Measurements from ENCODE around the gene SGPL1.

Gene SGPL1

DNA sequence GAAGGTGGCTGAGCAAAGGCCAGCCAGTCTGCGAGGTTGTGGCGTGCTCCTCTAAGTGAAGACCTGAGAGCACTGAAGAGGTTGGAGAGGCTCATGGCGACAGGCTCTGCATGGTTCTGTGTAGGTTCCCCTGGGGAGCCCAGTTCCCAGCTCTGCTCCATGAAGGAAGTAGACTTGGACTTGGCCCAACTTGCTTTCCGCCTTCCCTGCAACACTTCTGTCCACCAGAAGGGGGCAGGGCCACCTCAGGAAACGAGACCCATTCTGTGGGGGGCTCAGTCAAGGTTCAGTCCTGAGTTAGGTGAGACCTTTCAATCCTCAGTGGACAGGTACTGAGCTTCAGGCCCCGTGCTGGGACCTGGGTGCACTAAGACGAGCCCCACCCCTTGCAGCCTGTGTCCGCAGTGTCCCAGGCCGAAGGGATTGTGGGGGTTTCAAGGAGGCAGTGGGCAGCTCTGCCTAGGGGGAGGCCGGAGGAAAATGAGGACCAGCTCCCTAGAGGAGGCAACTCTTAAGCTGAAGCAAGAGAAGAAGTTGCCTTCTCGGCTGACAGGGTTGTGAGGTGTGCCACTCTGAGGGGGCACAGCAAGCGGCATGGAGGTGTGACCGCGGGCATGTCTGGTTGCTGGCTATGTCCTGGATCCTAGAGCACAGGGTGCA lies 87.6 kb downstream of the SGPL1 start:
- in situ Hi-C loops (cut with HindIII; ENCODE audit: low sequenced_read_pairs): loop anchor here (5.0 kb wide), 1 partner anchor 389 kb away; no protein-coding TSS in a partner anchor
- H3K4me3 ChIP-seq (ENCODE audit: low read depth, low read length): no peak overlapping the region
- peak; percentile 20 for DNase-seq (ENCODE audit: low read depth)
- TF ChIP-seq, protein P1, sequence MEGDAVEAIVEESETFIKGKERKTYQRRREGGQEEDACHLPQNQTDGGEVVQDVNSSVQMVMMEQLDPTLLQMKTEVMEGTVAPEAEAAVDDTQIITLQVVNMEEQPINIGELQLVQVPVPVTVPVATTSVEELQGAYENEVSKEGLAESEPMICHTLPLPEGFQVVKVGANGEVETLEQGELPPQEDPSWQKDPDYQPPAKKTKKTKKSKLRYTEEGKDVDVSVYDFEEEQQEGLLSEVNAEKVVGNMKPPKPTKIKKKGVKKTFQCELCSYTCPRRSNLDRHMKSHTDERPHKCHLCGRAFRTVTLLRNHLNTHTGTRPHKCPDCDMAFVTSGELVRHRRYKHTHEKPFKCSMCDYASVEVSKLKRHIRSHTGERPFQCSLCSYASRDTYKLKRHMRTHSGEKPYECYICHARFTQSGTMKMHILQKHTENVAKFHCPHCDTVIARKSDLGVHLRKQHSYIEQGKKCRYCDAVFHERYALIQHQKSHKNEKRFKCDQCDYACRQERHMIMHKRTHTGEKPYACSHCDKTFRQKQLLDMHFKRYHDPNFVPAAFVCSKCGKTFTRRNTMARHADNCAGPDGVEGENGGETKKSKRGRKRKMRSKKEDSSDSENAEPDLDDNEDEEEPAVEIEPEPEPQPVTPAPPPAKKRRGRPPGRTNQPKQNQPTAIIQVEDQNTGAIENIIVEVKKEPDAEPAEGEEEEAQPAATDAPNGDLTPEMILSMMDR (IDR thresholded peaks at IDR 0.05; ENCODE audit: low read depth, low read length, missing control alignments): peak; percentile 93

DNA sequence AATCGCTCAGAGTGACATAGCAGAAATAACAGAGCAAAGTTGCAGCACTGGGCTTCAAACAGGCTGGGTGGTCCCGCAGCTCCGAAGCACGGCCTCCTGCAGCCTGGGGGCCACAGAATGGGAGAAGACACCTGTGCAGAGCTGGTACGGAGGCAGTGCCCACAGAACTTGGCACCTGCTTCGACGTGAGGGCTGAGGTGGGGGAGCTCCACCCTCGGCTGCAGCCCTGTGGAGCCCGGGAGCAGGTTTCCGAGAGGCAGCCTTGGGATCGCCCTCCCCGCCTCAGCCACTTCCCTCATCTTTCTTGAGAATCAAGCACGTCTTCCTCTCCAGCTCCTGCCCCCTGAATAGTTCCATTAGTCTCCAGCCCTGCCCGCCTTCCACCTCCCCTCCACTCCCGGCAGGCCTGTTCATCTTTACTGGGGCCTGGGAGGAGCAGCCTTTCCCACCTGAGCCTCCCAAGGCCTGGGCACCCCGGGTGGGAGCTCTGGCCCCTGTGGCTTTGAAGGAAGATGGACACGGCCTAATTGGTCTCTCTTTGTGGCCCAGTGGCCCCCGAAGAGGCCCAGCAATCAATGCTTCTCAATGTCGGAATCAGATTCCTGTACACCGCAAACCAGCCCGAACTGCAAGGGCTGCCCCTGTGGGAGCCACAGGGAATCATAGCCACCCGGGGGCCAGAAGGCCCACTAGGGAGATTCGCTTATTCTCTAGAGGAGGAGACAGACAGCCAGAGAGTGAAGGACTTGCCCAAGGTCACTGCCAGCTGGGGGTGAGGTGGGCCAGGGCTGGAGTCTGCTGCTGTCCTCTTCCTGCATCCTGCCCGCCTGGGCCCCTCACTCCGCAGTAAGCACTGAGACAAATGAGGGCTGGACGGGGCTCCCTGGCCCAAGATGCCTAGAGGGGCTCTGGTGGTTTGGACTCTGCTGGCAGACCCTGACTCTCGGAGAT lies 89.6 kb downstream of the SGPL1 start:
- in situ Hi-C loops (cut with HindIII; ENCODE audit: low sequenced_read_pairs): no loop called here
- TF ChIP-seq, protein P1 (IDR thresholded peaks at IDR 0.05; ENCODE audit: low read depth, low read length, missing control alignments): no peak
- no peak overlapping the region for H3K4me3 ChIP-seq (ENCODE audit: low read depth, low read length)
- DNase-seq (ENCODE audit: low read depth): no peak

DNA sequence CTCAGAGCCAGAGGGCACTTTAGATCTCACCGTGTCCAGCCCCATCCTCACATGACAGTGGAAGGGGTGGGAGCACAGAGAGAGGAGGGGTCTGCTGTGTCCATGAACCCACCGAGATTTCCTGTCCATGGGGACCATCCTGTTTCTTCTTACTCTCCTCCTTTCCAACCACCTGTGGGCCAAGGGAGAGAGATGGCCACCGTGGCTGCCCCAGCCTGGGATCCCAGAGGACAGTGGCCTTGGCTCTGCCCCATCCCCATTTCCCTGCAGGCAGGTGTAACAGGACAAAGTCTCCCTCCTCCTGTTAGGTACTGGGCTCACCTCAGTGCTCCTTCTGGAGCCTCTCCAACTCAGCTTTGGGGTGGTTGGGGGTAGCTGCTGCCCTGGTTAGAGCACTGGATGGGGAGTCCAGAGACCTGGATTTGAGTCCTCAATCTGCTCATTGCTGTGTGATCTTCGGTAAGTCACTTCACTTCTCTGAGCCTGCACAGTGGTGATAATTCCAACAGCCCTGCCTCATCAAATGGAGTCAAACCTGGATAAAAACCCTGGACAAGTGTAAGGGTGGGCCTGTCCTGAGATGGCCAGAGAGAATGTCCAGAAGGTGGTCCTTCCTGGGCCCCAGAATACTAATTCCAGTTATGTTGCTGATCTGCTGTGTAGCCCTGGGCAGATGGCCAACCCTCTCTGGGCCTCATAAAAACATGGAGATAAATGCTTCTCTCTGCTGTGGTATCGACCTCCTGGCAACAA lies 90.5 kb downstream of the SGPL1 start:
- in situ Hi-C loops (cut with HindIII; ENCODE audit: low sequenced_read_pairs): no loop called here
- DNase-seq (ENCODE audit: low read depth): no peak

DNA sequence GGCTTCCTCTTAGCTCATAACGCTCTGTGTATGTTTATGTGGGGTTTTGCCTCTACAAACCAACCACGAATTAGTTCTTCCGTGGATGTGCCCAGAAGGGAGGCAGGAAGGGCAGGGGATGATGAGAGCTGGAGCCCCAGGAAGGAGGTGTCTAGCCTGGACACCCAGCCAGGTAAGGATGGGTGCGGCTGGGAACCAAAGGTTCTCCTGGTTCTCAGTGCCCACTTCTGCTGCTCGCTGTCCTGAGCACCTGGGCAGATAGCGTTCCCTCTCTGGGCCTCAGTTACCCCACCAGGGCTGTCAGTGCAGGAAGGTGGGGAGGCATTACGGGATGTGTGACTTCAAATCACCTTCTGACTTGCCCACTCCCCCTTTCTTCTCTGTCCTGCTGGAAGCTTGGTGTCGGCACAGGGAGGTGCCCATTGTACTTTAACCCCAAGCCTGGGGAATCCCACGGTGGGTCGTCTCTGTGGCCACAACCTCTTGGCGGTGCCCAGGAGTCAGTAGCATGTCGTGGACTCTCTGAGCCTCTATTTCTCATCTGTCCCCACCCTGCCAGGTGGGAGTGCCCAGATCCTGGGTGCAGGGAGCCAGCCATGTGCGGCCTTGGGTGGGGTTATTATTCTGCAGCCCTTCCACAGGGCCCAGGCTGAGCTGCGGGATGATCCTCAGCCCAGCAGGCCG lies 91.3 kb downstream of the SGPL1 start:
- in situ Hi-C loops (cut with HindIII; ENCODE audit: low sequenced_read_pairs): no loop called here
- no peak overlapping the region for H3K4me3 ChIP-seq (ENCODE audit: low read depth, low read length)
- TF ChIP-seq, protein P1 (IDR thresholded peaks at IDR 0.05; ENCODE audit: low read depth, low read length, missing control alignments): no peak
- DNase-seq (ENCODE audit: low read depth): no peak

More for the DNA sequence above, 90.5 kb downstream of the SGPL1 start:
- TF ChIP-seq, protein P1 (IDR thresholded peaks at IDR 0.05; ENCODE audit: low read depth, low read length, missing control alignments): no peak
- no peak overlapping the region for H3K4me3 ChIP-seq (ENCODE audit: low read depth, low read length)

DNA sequence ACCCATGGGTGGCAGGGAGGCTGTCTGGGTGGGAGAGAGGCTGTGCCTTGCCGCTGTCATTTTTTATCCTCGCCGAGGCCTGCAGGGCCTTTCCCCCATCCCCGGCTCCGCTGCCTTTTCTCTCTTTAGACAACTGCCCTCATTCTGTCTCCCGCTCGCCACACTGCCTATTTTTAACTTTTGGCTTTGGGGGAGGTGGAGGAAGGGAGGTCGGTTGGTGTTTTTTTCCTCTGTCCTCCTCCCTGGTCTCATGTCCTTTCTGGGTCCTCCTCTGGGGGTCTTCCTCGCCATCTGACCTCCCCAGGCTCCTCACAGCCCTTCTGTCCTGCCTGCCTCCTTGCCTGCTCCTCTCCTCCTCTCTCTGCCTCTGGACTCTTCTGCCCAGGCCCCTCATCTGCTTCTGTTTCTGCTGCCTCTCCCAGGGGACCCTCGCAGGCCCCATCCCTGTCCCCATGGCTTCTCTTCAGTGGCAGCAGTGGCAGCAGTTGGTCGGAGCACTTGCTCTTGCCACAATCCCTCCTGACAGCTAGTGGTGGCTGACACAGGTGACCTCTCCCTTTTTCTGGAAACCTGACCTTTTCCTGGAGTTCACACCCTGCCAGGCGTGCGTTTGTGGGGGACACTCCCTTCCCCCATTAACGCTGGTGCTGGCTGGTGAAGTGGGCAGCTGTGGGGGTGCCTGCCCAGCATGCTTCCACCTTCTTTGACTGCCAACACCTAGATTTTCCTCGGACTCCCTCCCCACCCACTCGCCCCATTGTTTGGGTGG lies 92.1 kb downstream of the SGPL1 start:
- in situ Hi-C loops (cut with HindIII; ENCODE audit: low sequenced_read_pairs): no loop called here
- H3K4me3 ChIP-seq (ENCODE audit: low read depth, low read length): no peak overlapping the region
- DNase-seq (ENCODE audit: low read depth): no peak
- TF ChIP-seq, protein P1 (IDR thresholded peaks at IDR 0.05; ENCODE audit: low read depth, low read length, missing control alignments): no peak

All from astrocyte of the cerebellum (primary cell).